22Rv1 (cell line): ENCODE measurements around the gene AFDN.

Experiments
- CTCF ChIP-seq: fragments of 450-650 bp; IDR thresholded peaks from 2 replicates; pipeline ENCODE4 v1.5.1; 2017; ENCODE audit warnings: mild to moderate bottlenecking
- ZFX ChIP-seq: fragments of 450-650 bp; IDR thresholded peaks from 2 replicates; pipeline ENCODE4 v1.6.1; 2017; ENCODE audit warnings: antibody characterized with exemption, borderline replicate concordance

- TF ChIP-seq CTCF (no peak), ZFX (no peak)
Observed at GRCh38 chr6:168009331-168009730, 182.6 kb downstream of the AFDN start.
